D721Med (cell line): ENCODE data around the gene FAM200B.

Experiments used
- DNase-seq: peaks from one replicate; pipeline ENCODE4 v3.0.0; 2011; ENCODE audit warnings: low spot score; ENCODE audit not compliant: insufficient read length
- FAIRE-seq: peaks from 2 replicates; lab custom pipeline; 2011; peaks lifted over from hg19 to GRCh38; lab: Jason Lieb, UNC
- TF ChIP-seq, protein P1 (sequence below): IDR thresholded peaks from 2 replicates; pipeline ENCODE4 v1.5.1; 2012; ENCODE audit warnings: mild to moderate bottlenecking, control low read depth; ENCODE audit not compliant: insufficient read depth; ENCODE audit errors: missing control alignments

FAM200B gene

DNA sequence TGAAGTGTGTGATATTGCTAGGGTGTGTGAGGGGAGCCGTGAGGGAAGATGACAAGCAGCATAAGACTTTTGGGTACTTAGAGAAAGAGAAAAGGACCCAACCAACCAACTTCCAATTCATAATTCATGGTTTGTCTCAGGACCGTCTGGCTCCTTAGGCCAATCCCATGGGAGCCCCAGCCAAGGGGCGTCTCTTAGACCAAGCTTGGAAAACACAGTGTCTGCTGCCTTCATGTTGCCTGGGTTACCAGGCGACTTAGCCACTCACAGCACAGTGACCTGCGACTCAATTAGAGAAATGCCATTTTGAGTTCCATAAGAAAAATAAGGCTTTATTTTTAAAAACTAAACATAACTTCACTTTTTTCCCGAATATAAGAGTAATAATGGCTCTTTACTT is 53.9 kb downstream of the FAM200B start:
- TF ChIP-seq, protein P1, sequence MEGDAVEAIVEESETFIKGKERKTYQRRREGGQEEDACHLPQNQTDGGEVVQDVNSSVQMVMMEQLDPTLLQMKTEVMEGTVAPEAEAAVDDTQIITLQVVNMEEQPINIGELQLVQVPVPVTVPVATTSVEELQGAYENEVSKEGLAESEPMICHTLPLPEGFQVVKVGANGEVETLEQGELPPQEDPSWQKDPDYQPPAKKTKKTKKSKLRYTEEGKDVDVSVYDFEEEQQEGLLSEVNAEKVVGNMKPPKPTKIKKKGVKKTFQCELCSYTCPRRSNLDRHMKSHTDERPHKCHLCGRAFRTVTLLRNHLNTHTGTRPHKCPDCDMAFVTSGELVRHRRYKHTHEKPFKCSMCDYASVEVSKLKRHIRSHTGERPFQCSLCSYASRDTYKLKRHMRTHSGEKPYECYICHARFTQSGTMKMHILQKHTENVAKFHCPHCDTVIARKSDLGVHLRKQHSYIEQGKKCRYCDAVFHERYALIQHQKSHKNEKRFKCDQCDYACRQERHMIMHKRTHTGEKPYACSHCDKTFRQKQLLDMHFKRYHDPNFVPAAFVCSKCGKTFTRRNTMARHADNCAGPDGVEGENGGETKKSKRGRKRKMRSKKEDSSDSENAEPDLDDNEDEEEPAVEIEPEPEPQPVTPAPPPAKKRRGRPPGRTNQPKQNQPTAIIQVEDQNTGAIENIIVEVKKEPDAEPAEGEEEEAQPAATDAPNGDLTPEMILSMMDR, result no peak
- FAIRE-seq (no peak), DNase-seq (no peak)

DNA sequence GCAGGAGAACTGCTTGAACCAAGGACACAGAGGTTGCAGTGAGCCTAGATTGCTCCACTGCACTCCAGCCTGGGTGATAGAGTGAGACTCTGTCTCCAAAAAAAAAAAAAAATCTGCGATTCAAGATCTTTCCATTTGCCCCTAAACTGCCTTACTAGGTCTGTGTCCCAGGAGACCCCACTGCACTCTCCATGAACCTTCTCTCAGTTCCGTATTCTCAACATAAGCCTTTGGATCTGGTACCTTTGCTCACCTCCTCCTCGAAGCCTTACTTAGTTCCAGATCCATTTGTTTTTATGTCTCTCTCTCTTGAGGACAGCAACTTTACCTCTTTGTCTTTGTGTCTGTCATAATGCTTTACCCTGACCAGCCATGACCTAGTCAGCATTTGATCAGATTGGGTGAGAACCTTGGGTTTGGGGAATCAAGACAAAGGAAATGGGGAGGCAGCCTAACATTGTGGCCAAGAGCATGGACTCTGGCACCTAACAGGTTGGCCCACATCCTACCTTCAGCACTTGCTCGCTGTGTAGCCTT is 55.0 kb downstream of the FAM200B start:
- DNase-seq, result no peak
- FAIRE-seq, result no peak
- TF ChIP-seq, protein P1, result no peak

GRCh38 chr4:15737255-15737654 is 55.6 kb downstream of the FAM200B start:
- FAIRE-seq (no peak), DNase-seq (no peak)
- TF ChIP-seq, protein P1, result no peak

DNA sequence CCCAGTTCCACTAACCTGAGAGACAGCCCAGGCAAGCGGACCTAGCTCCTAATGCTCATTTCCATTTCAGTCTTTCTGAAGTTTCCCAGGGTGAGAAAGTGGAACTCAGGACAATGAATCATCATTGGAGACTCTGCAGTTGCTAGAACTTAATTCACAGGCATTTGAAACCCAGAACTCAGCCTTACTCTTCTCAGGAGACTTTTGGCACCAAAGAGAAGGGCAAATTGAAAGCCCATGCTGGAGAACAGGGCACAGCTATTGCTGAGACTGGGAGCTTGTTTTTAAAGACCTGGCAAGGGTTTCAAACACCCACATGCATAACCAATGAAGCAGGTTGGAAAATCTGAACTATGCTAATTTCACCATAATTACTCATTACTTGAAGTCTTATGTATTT is 57.2 kb downstream of the FAM200B start:
- DNase-seq, result no peak
- no peak for FAIRE-seq
- TF ChIP-seq, protein P1, result no peak
